SK-N-SH (cell line): Measurements from ENCODE around the gene SERPINA12. TPM values are rescaled to one million over a fixed set of nuclear protein-coding genes. Genes with fewer than 3 reads are reported as not detected.

Source experiments
- CTCF ChIA-PET: fragments of 300-600, 350-600 bp; formaldehyde crosslinking; extraction: SDS; loops from one replicate; lab custom pipeline; 2021; lab: Yijun Ruan, JAX
- POLR2A ChIA-PET: fragments of 350-600 bp; sonication (Branson Sonifier 250); formaldehyde crosslinking; extraction: SDS; loops from one replicate; lab custom pipeline; 2020; ENCODE audit warnings: antibody characterized with exemption, inconsistent platforms; lab: Yijun Ruan, JAX
- DNase-seq: peaks from one replicate; pipeline ENCODE4 v3.0.0; 2012
- H2AFZ ChIP-seq: fragments of 200-600 bp; sonication (generic); 2 replicates; pipeline ENCODE4 v1.8.1; 2016; ENCODE audit warnings: antibody characterized with exemption, mild to moderate bottlenecking, low read depth
- H3F3A ChIP-seq: fragments of 200-600 bp; sonication (generic); replicated peaks from 2 replicates; pipeline ENCODE3; 2016; ENCODE audit warnings: antibody characterized with exemption, mild to moderate bottlenecking; ENCODE audit not compliant: insufficient read depth
- H3K27ac ChIP-seq, 2 experiments: fragments of 200-500 bp in 1 of 2; fragments of 200-600 bp in 1 of 2; sonication (Bioruptor generic) in 1 of 2; sonication (generic), shearing (Covaris generic) in 1 of 2; 2 replicates each; pipeline versions ENCODE4 v1.5.1 to v1.6.1; 2014 to 2016; ENCODE audit warnings: low read depth in 2 of 2, inconsistent platforms in 1 of 2, low read length in 1 of 2, mild to moderate bottlenecking in 1 of 2, mixed read lengths in 1 of 2
- H3K27me3 ChIP-seq: fragments of 200-600 bp; sonication (generic), shearing (Covaris generic); 2 replicates; pipeline ENCODE4 v1.6.1; 2016; ENCODE audit warnings: mixed run types; ENCODE audit not compliant: insufficient read depth
- H3K36me3 ChIP-seq, 2 experiments: fragments of 200-500 bp in 1 of 2; fragments of 200-600 bp in 1 of 2; sonication (Bioruptor generic) in 1 of 2; sonication (generic) in 1 of 2; replicated peaks in 1 of 2; 2 replicates each; pipeline versions ENCODE3 to v1.5.1; 2014 to 2016; ENCODE audit warnings: low read length in 1 of 2, mild to moderate bottlenecking in 1 of 2; ENCODE audit not compliant: insufficient read depth in 2 of 2, control insufficient read depth in 1 of 2
- H3K4me1 ChIP-seq, 2 experiments: fragments of 200-500 bp in 1 of 2; fragments of 200-600 bp in 1 of 2; sonication (Bioruptor generic) in 1 of 2; sonication (generic), shearing (Covaris generic) in 1 of 2; 2 replicates each; pipeline versions ENCODE4 v1.5.1 to v1.6.1; 2014 to 2016; ENCODE audit warnings: low read depth in 1 of 2, low read length in 1 of 2, mixed run types in 1 of 2; ENCODE audit not compliant: insufficient read depth in 2 of 2, control insufficient read depth in 1 of 2
- H3K4me2 ChIP-seq: fragments of 200-600 bp; sonication (generic), shearing (Covaris generic); 2 replicates; pipeline ENCODE4 v1.6.1; 2017; ENCODE audit warnings: mixed run types
- H3K4me3 ChIP-seq, 2 experiments: fragments of 200-500 bp in 1 of 2; fragments of 200-600 bp in 1 of 2; sonication (Bioruptor generic) in 1 of 2; sonication (generic), shearing (Covaris generic) in 1 of 2; 2 replicates each; pipeline versions ENCODE4 v1.5.1 to v1.8.1; 2014 to 2016; ENCODE audit warnings: low read depth in 2 of 2, inconsistent platforms in 1 of 2, low read length in 1 of 2, mild to moderate bottlenecking in 1 of 2, mixed read lengths in 1 of 2, moderate library complexity in 1 of 2
- H3K79me2 ChIP-seq: fragments of 200-600 bp; sonication (generic); 2 replicates; pipeline ENCODE4 v1.8.1; 2017; ENCODE audit warnings: mild to moderate bottlenecking; ENCODE audit not compliant: insufficient read depth
- H3K9ac ChIP-seq: fragments of 200-600 bp; sonication (generic); 2 replicates; pipeline ENCODE4 v1.6.1; 2017; ENCODE audit warnings: mixed run types
- H3K9me2 ChIP-seq: fragments of 200-600 bp; sonication (generic); 2 replicates; pipeline ENCODE4 v1.6.1; 2017; ENCODE audit warnings: mixed run types
- H3K9me3 ChIP-seq: fragments of 200-600 bp; sonication (generic); 2 replicates; pipeline ENCODE4 v1.6.1; 2017; ENCODE audit warnings: mixed run types, mild to moderate bottlenecking, moderate library complexity
- H4K20me1 ChIP-seq: fragments of 200-600 bp; sonication (generic); 2 replicates; pipeline ENCODE4 v1.6.1; 2017; ENCODE audit warnings: mild to moderate bottlenecking, mixed run types; ENCODE audit not compliant: insufficient read depth
- EZH2phosphoT487 ChIP-seq: fragments of 200-600 bp; sonication (generic); IDR thresholded peaks from 2 replicates; pipeline ENCODE4 v1.6.1; 2017; ENCODE audit warnings: low read depth, mixed run types, mild to moderate bottlenecking, antibody characterized with exemption, moderate library complexity, borderline replicate concordance
- GABPA ChIP-seq: IDR thresholded peaks from 2 replicates; pipeline ENCODE4 v1.4.0; 2012; ENCODE audit warnings: low read depth, mild to moderate bottlenecking
- JUND ChIP-seq: IDR thresholded peaks from 2 replicates; pipeline ENCODE4 v1.4.0; 2012
- MEF2A ChIP-seq: IDR thresholded peaks from 2 replicates; pipeline ENCODE4 v1.4.0; 2012; ENCODE audit warnings: low read depth, borderline replicate concordance
- RAD21 ChIP-seq: IDR thresholded peaks from 2 replicates; pipeline ENCODE4 v1.6.1; 2012; ENCODE audit warnings: mild to moderate bottlenecking, low read length
- RCOR1 ChIP-seq: fragments of 150-350 bp; IDR thresholded peaks from 2 replicates; pipeline ENCODE4 v1.6.1; 2017; ENCODE audit warnings: antibody characterized with exemption, low read length
- RXRA ChIP-seq: IDR thresholded peaks from 2 replicates; pipeline ENCODE4 v1.4.0; 2012; ENCODE audit warnings: low read depth, mild to moderate bottlenecking, borderline replicate concordance
- SIN3A ChIP-seq: IDR thresholded peaks from 2 replicates; pipeline ENCODE4 v1.6.1; 2012; ENCODE audit warnings: low read depth, mild to moderate bottlenecking, low read length, moderate library complexity, borderline replicate concordance
- TAF1 ChIP-seq: IDR thresholded peaks from 2 replicates; pipeline ENCODE4 v1.6.1; 2012; ENCODE audit warnings: low read depth, mild to moderate bottlenecking, low read length, moderate library complexity, borderline replicate concordance
- TEAD4 ChIP-seq: IDR thresholded peaks from 2 replicates; pipeline ENCODE4 v1.4.0; 2012; ENCODE audit warnings: mild to moderate bottlenecking, borderline replicate concordance; ENCODE audit not compliant: insufficient read depth
- WGBS: methylation state at CpG from one replicate; pipeline ENCODE4 v1.1.6; 2017; ENCODE audit warnings: low lambda C conversion rate; 5-methylcytosine and 5-hydroxymethylcytosine counted together
- polyA plus RNA-seq, 3 experiments: library from polyadenylated mRNA; depleted of rRNA; stranded (reverse); fragments of >200 nt; gene quantifications; 2 replicates each; pipeline ENCODE4 v1.2.3, GENCODE V29; 2012
- TF ChIP-seq, protein P1 (sequence below): fragments of 200-600 bp; sonication (generic); IDR thresholded peaks from 2 replicates; pipeline ENCODE4 v1.6.1; 2017; ENCODE audit warnings: antibody characterized with exemption, mild to moderate bottlenecking, moderate library complexity
- TF ChIP-seq, protein P2 (sequence below): IDR thresholded peaks from 2 replicates; pipeline ENCODE4 v1.4.0; 2012; ENCODE audit warnings: low read depth, borderline replicate concordance
- TF ChIP-seq, protein P3 (sequence below): IDR thresholded peaks from 2 replicates; pipeline ENCODE4 v1.4.0; 2012; ENCODE audit warnings: low read depth, borderline replicate concordance
- TF ChIP-seq, protein P4 (sequence below): IDR thresholded peaks from 2 replicates; pipeline ENCODE4 v1.4.0; 2012; ENCODE audit warnings: low read depth
- TF ChIP-seq, protein P5 (sequence below): fragments of 150-350 bp; IDR thresholded peaks from 2 replicates; pipeline ENCODE4 v1.6.1; 2017; ENCODE audit warnings: antibody characterized with exemption, low read length, low read depth, borderline replicate concordance
- TF ChIP-seq, protein P6 (sequence below): IDR thresholded peaks from 2 replicates; pipeline ENCODE4 v1.6.1; 2012; ENCODE audit warnings: mild to moderate bottlenecking, low read depth, low read length, moderate library complexity

The SERPINA12 gene
- polyA plus RNA-seq, 1 of the 3 experiments (the other 2 are of a cell fraction), result not detected

DNA sequence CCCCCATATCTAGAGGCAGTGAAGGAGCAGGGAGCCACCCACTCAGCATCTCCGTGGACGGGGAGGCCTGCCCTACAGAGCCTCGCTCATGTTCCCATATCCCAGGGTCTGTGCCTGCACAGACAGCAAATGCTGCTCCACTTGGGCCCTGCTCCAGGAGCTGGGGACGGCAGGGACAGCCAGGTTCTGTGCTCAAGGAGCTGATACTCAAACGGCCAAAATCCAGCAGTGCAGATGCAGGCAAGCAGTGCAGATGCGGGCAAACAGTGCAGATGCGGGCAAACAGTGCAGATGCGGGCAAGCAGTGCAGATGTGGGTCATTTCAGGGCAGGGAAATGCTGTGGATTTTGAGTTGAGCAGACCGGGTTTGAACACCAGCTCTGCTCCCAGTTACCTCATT lies 6.2 kb upstream of the SERPINA12 start:
- ChIA-PET POLR2A (no interaction called here), CTCF (interaction anchor here (0.6 kb wide), 1 partner anchor 249 kb away, joined by 3 read pairs; no protein-coding TSS in a partner anchor)
- no peak overlapping the region for H2AFZ ChIP-seq
- no peaks in the 10 kb centered on the region for H3F3A ChIP-seq
- TF ChIP-seq RAD21, result no peak
- no peak for TF ChIP-seq RCOR1
- no peak for TF ChIP-seq RXRA
- TF ChIP-seq MEF2A, result no peak
- TF ChIP-seq TAF1, result no peak
- TF ChIP-seq, protein P1, sequence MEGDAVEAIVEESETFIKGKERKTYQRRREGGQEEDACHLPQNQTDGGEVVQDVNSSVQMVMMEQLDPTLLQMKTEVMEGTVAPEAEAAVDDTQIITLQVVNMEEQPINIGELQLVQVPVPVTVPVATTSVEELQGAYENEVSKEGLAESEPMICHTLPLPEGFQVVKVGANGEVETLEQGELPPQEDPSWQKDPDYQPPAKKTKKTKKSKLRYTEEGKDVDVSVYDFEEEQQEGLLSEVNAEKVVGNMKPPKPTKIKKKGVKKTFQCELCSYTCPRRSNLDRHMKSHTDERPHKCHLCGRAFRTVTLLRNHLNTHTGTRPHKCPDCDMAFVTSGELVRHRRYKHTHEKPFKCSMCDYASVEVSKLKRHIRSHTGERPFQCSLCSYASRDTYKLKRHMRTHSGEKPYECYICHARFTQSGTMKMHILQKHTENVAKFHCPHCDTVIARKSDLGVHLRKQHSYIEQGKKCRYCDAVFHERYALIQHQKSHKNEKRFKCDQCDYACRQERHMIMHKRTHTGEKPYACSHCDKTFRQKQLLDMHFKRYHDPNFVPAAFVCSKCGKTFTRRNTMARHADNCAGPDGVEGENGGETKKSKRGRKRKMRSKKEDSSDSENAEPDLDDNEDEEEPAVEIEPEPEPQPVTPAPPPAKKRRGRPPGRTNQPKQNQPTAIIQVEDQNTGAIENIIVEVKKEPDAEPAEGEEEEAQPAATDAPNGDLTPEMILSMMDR, result no peak
- TF ChIP-seq, protein P2, sequence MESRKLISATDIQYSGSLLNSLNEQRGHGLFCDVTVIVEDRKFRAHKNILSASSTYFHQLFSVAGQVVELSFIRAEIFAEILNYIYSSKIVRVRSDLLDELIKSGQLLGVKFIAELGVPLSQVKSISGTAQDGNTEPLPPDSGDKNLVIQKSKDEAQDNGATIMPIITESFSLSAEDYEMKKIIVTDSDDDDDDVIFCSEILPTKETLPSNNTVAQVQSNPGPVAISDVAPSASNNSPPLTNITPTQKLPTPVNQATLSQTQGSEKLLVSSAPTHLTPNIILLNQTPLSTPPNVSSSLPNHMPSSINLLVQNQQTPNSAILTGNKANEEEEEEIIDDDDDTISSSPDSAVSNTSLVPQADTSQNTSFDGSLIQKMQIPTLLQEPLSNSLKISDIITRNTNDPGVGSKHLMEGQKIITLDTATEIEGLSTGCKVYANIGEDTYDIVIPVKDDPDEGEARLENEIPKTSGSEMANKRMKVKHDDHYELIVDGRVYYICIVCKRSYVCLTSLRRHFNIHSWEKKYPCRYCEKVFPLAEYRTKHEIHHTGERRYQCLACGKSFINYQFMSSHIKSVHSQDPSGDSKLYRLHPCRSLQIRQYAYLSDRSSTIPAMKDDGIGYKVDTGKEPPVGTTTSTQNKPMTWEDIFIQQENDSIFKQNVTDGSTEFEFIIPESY, result no peak
- no peak for TF ChIP-seq JUND
- no peak for TF ChIP-seq TEAD4
- TF ChIP-seq, protein P3, sequence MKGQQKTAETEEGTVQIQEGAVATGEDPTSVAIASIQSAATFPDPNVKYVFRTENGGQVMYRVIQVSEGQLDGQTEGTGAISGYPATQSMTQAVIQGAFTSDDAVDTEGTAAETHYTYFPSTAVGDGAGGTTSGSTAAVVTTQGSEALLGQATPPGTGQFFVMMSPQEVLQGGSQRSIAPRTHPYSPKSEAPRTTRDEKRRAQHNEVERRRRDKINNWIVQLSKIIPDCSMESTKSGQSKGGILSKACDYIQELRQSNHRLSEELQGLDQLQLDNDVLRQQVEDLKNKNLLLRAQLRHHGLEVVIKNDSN, result no peak
- TF ChIP-seq, protein P4, sequence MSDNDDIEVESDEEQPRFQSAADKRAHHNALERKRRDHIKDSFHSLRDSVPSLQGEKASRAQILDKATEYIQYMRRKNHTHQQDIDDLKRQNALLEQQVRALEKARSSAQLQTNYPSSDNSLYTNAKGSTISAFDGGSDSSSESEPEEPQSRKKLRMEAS, result no peak
- TF ChIP-seq, protein P5, sequence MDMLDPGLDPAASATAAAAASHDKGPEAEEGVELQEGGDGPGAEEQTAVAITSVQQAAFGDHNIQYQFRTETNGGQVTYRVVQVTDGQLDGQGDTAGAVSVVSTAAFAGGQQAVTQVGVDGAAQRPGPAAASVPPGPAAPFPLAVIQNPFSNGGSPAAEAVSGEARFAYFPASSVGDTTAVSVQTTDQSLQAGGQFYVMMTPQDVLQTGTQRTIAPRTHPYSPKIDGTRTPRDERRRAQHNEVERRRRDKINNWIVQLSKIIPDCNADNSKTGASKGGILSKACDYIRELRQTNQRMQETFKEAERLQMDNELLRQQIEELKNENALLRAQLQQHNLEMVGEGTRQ, result no peak
- TF ChIP-seq, protein P6, sequence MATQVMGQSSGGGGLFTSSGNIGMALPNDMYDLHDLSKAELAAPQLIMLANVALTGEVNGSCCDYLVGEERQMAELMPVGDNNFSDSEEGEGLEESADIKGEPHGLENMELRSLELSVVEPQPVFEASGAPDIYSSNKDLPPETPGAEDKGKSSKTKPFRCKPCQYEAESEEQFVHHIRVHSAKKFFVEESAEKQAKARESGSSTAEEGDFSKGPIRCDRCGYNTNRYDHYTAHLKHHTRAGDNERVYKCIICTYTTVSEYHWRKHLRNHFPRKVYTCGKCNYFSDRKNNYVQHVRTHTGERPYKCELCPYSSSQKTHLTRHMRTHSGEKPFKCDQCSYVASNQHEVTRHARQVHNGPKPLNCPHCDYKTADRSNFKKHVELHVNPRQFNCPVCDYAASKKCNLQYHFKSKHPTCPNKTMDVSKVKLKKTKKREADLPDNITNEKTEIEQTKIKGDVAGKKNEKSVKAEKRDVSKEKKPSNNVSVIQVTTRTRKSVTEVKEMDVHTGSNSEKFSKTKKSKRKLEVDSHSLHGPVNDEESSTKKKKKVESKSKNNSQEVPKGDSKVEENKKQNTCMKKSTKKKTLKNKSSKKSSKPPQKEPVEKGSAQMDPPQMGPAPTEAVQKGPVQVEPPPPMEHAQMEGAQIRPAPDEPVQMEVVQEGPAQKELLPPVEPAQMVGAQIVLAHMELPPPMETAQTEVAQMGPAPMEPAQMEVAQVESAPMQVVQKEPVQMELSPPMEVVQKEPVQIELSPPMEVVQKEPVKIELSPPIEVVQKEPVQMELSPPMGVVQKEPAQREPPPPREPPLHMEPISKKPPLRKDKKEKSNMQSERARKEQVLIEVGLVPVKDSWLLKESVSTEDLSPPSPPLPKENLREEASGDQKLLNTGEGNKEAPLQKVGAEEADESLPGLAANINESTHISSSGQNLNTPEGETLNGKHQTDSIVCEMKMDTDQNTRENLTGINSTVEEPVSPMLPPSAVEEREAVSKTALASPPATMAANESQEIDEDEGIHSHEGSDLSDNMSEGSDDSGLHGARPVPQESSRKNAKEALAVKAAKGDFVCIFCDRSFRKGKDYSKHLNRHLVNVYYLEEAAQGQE, result no peak
- no peak for TF ChIP-seq GABPA
- TF ChIP-seq EZH2phosphoT487, result no peak
- no peak for TF ChIP-seq SIN3A
- TF ChIP-seq, all 33 proteins: peak for 0
- Histone ChIP-seq H3K9me3 (no peaks in the 10 kb centered on the region), H3K9ac (no peak overlapping the region), H3K36me3 (no peaks in the 10 kb centered on the region), H3K27me3 (peaks cover 6% of the 10 kb centered on the region; the same call in 1 of the 2 replicates), H3K79me2 (no peaks in the 10 kb centered on the region), H3K9me2 (no peaks in the 10 kb centered on the region), H4K20me1 (no peaks in the 10 kb centered on the region), H3K4me3 (no peak overlapping the region), H3K27ac (no peak overlapping the region), H3K4me1 (no peaks in the 10 kb centered on the region), H3K4me2 (no peak overlapping the region)
- WGBS, result 63% methylated on average over 9 of the region's 9 CpGs
- DNase-seq, result no peak
